ENCODE measurements around the gene PARP1.
"Not testable (repeated sequence)": the region's sequence is repeated elsewhere in the genome, so short reads cannot be mapped to it uniquely, and the experiment has no call there.

The PARP1 gene

GRCh38 chr1:226429858-226430715 is 22.2 kb upstream of the PARP1 start:
- no peak for TF ChIP-seq CTCF (IDR thresholded peaks at IDR 0.05; ENCODE audit: low read depth, low read length, missing control alignments)
- H3K4me3 ChIP-seq (replicated peaks; ENCODE audit: low read depth, low read length): no peak overlapping the region
- no peak for DNase-seq (ENCODE audit: extremely low read depth, low read depth)

GRCh38 chr1:226428791-226429461 is 21.0 kb upstream of the PARP1 start:
- no peak overlapping the region for H3K4me3 ChIP-seq (replicated peaks; ENCODE audit: low read depth, low read length)
- no peak for TF ChIP-seq CTCF (IDR thresholded peaks at IDR 0.05; ENCODE audit: low read depth, low read length, missing control alignments)
- DNase-seq (ENCODE audit: extremely low read depth, low read depth): no peak

- no peak overlapping the region for H3K4me3 ChIP-seq (replicated peaks; ENCODE audit: low read depth, low read length)
Measured at GRCh38 chr1:226428348-226428747, 20.5 kb upstream of the PARP1 start.

GRCh38 chr1:226427131-226427530 is 19.2 kb upstream of the PARP1 start:
- no peak overlapping the region for H3K4me3 ChIP-seq (replicated peaks; ENCODE audit: low read depth, low read length)
- DNase-seq (ENCODE audit: extremely low read depth, low read depth): no peak
- no peak for TF ChIP-seq CTCF (IDR thresholded peaks at IDR 0.05; ENCODE audit: low read depth, low read length, missing control alignments)

More at GRCh38 chr1:226428348-226428747, 20.5 kb upstream of the PARP1 start:
- TF ChIP-seq CTCF (IDR thresholded peaks at IDR 0.05; ENCODE audit: low read depth, low read length, missing control alignments): no peak
- no peak for DNase-seq (ENCODE audit: extremely low read depth, low read depth)

- not testable (repeated sequence) for H3K4me3 ChIP-seq (replicated peaks; ENCODE audit: low read depth, low read length); DNase-seq (ENCODE audit: extremely low read depth, low read depth)
Measured at GRCh38 chr1:226426395-226426794, 18.5 kb upstream of the PARP1 start.

- TF ChIP-seq CTCF (IDR thresholded peaks at IDR 0.05; ENCODE audit: low read depth, low read length, missing control alignments): no peak
- no peak for DNase-seq (ENCODE audit: extremely low read depth, low read depth)
- no peak overlapping the region for H3K4me3 ChIP-seq (replicated peaks; ENCODE audit: low read depth, low read length)
Measured at GRCh38 chr1:226425431-226426031, 17.6 kb upstream of the PARP1 start.

GRCh38 chr1:226425004-226425378 is 17.1 kb upstream of the PARP1 start:
- no peak for DNase-seq (ENCODE audit: extremely low read depth, low read depth)
- H3K4me3 ChIP-seq (replicated peaks; ENCODE audit: low read depth, low read length): no peak overlapping the region
- TF ChIP-seq CTCF (IDR thresholded peaks at IDR 0.05; ENCODE audit: low read depth, low read length, missing control alignments): no peak
